ENCODE measurements around the gene PIP.
"Not testable (repeated sequence)": the region's sequence is repeated elsewhere in the genome, so short reads cannot be mapped to it uniquely, and the experiment has no call there.

DNA sequence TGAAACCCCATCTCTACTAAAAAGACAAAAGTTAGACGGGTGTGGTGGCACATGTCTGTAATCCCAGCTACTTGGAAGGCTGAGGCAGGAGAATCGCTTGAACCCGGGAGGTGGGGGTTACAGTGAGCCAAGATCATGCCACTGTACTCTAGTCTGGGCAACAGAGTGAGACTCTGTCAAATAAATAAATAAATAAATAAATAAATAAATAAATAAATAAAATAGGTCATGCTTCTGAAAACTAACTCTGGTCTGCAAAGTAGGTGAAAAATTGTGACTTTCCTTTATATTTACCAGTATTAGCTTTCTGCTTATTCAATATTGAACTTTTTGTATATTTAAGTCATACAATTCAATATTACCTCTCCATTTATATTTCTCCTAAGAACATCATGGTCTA, 26.7 kb downstream of the PIP start:
- TF ChIP-seq, protein P1, sequence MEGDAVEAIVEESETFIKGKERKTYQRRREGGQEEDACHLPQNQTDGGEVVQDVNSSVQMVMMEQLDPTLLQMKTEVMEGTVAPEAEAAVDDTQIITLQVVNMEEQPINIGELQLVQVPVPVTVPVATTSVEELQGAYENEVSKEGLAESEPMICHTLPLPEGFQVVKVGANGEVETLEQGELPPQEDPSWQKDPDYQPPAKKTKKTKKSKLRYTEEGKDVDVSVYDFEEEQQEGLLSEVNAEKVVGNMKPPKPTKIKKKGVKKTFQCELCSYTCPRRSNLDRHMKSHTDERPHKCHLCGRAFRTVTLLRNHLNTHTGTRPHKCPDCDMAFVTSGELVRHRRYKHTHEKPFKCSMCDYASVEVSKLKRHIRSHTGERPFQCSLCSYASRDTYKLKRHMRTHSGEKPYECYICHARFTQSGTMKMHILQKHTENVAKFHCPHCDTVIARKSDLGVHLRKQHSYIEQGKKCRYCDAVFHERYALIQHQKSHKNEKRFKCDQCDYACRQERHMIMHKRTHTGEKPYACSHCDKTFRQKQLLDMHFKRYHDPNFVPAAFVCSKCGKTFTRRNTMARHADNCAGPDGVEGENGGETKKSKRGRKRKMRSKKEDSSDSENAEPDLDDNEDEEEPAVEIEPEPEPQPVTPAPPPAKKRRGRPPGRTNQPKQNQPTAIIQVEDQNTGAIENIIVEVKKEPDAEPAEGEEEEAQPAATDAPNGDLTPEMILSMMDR (IDR thresholded peaks at IDR 0.05; ENCODE audit: low read depth, low read length) = not testable (repeated sequence)
- not testable (repeated sequence) for TF ChIP-seq EZH2phosphoT487 (IDR thresholded peaks at IDR 0.05; ENCODE audit: low read depth)
